Right lobe of liver (tissue), 6 donors: ENCODE results near the gene ASAP3. TPM values are rescaled to one million over a fixed set of nuclear protein-coding genes. Genes with fewer than 3 reads are reported as not detected.
"Not testable (repeated sequence)": the region's sequence is repeated elsewhere in the genome, so short reads cannot be mapped to it uniquely, and the experiment has no call there.

Experiments
- ATAC-seq, 4 donors: fragments of 200-7000 bp; cut with Tn5 transposase; one replicate each; pipeline ENCODE4 v1.9.1; 2020; ENCODE audit warnings: mild to moderate bottlenecking in 4 of 4, moderate library complexity in 4 of 4
- DNase-seq, 3 donors: peaks; one replicate each; pipeline ENCODE4 v3.0.0-alpha.2; 2020
- H3K27ac ChIP-seq, 3 donors: fragments of 200-600 bp; one replicate each; pipeline ENCODE4 v1.8.0; 2022
- H3K27me3 ChIP-seq, 2 donors: fragments of 200-600 bp; one replicate each; pipeline ENCODE4 v1.8.0; 2022
- H3K36me3 ChIP-seq, 4 donors: fragments of 200-600 bp; sonication (generic) in 1 of 4; one replicate each; pipeline versions ENCODE4 v1.5.1 to v1.8.0; 2017 to 2022; ENCODE audit warnings: control low read depth in 1 of 4
- H3K4me1 ChIP-seq, 4 donors: fragments of 200-600 bp; sonication (generic) in 1 of 4; one replicate each; pipeline versions ENCODE4 v1.5.1 to v1.8.0; 2017 to 2022; ENCODE audit warnings: control low read depth in 1 of 4
- H3K4me3 ChIP-seq, 3 donors: fragments of 200-600 bp; one replicate each; pipeline ENCODE4 v1.8.0; 2022
- H3K9me3 ChIP-seq, 4 donors: fragments of 200-600 bp; sonication (generic) in 1 of 4; one replicate each; pipeline versions ENCODE4 v1.5.1 to v1.8.0; 2017 to 2022; ENCODE audit warnings: control low read depth in 1 of 4
- CTCF ChIP-seq, 4 donors: fragments of 200-600 bp in 3 of 4; fragments of 450-650 bp in 1 of 4; IDR thresholded peaks; one replicate each; pipeline versions ENCODE4 v1.5.1 to v1.8.0; 2016 to 2022; ENCODE audit warnings: antibody characterized with exemption in 4 of 4, mild to moderate bottlenecking in 2 of 4
- POLR2A ChIP-seq: fragments of 450-650 bp; IDR thresholded peaks from one replicate; pipeline ENCODE4 v1.6.1; 2017; ENCODE audit warnings: antibody characterized with exemption, mild to moderate bottlenecking
- WGBS: methylation state at CpG from one replicate; pipeline ENCODE4 v1.1.6; 2018; ENCODE audit warnings: low coverage, low lambda C conversion rate; ENCODE audit not compliant: insufficient coverage; ENCODE audit errors: missing lambda C conversion rate; 5-methylcytosine and 5-hydroxymethylcytosine counted together
- intact Hi-C, 2 donors: fragments of 100-400 bp; cut with DNase I; formaldehyde crosslinking; loops; one replicate each; pipeline versions ENCODE4 v1.11.2 to v1.14.1; 2022
- total RNA-seq, 6 experiments: library from RNA; depleted of rRNA in 2 of 6; stranded (reverse); fragments of >200 nt in 2 of 6; fragmentation: NEBNext Ultra II Directional in 3 of 6; extraction: Animal tissue kit (Norgen Biotek cat#: 25700) in 3 of 6; gene quantifications; one replicate each; pipeline versions ENCODE4 v1.1.0 to v1.2.4, GENCODE V29; 2016 to 2023
- donor health status: DM: no; HTN: yes; CAD: no.
- donor health status: DM: no; HTN: no; CAD: no.
- donor health status: DM: no; HTN: no; CAD: no.
- donor health status: DM: no; HTN: yes; CAD: no.
- donor health status: DM: no; HTN: yes; CAD: no.

ASAP3 gene
- total RNA-seq, 6 experiments from 2014 or later: 12.3 to 22.1 (median 16.6) TPM

DNA sequence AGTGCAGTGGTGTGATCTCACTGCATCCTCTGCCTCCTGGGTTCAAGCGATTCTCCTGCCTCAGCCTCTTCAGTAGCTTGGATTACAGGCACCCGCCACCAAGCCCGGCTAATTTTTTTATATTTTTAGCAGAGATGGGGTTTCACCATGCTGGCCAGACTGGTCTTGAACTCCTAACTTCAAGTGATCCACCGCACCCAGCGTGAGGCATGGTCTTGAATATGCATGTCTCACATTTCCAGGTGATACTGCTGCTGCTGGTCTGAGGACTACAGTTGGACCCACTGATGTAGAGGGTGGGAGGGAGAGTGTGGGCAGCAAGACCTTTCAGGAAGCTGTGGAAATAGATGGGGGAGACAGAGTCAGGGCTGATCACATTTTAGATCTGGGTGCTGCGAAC lies 21.9 kb upstream of the ASAP3 start:
- Histone ChIP-seq H3K4me1 (no peaks in the 10 kb centered on the region), H3K27me3 (no peaks in the 10 kb centered on the region), H3K9me3 (no peaks in the 10 kb centered on the region), H3K36me3 (no peaks in the 10 kb centered on the region), H3K4me3 (no peak overlapping the region), H3K27ac (no peak overlapping the region)
- ATAC-seq (no peak), DNase-seq (peak in 1 of 3 donors; percentile 15)
- TF ChIP-seq POLR2A: no peak
- no peak for TF ChIP-seq CTCF (IDR thresholded peaks at IDR 0.05)
- intact Hi-C loops: no loop called here
- WGBS: 97% methylated on average over 3 of the region's 6 CpGs

DNA sequence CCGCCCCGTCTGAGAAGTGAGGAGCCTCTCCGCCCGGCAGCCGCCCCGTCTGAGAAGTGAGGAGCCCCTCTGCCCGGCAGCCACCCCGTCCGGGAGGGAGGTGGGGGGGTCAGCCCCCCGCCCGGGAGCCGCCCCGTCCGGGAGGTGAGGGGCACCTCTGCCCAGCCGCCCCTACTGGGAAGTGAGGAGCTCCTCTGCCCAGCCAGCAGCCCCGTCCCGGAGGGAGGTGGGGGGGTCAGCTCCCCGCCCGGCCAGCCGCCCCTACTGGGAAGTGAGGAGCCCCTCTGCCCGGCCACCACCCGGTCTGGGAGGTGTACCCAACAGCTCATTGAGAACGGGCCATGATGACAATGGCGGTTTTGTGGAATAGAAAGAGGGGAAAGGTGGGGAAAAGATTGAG lies 20.2 kb upstream of the ASAP3 start:
- H3K4me3 ChIP-seq, H3K27me3 ChIP-seq, intact Hi-C loops, H3K9me3 ChIP-seq, H3K4me1 ChIP-seq, H3K27ac ChIP-seq, ATAC-seq, H3K36me3 ChIP-seq: not testable (repeated sequence)
- DNase-seq: peak in 1 of 3 donors; percentile 14
- WGBS: 80% methylated on average over 1 of the region's 24 CpGs

GRCh38 chr1:23502951-23503350 lies 19.0 kb upstream of the ASAP3 start:
- no peak for DNase-seq
- no peak for TF ChIP-seq CTCF (IDR thresholded peaks at IDR 0.05)
- no peak for TF ChIP-seq POLR2A
- ATAC-seq: no peak
- H3K4me3 ChIP-seq: no peak overlapping the region
- intact Hi-C loops: no loop called here
- no peaks in the 10 kb centered on the region for H3K9me3 ChIP-seq
- no peaks in the 10 kb centered on the region for H3K27me3 ChIP-seq
- WGBS: 80% methylated on average over 6 of the region's 6 CpGs
- H3K36me3 ChIP-seq: no peaks in the 10 kb centered on the region
- H3K27ac ChIP-seq: no peak overlapping the region
- H3K4me1 ChIP-seq: no peaks in the 10 kb centered on the region

- WGBS: 57% methylated on average over 2 of the region's 2 CpGs
- Histone ChIP-seq H3K4me3 (no peak overlapping the region), H3K27ac (no peak overlapping the region), H3K27me3 (no peaks in the 10 kb centered on the region), H3K36me3 (no peaks in the 10 kb centered on the region), H3K4me1 (peaks cover 0 to 8% (median 0%) of the 10 kb centered on the region in 4 donors), H3K9me3 (no peaks in the 10 kb centered on the region)
- DNase-seq: no peak
- TF ChIP-seq POLR2A (no peak), CTCF (IDR thresholded peaks at IDR 0.05) (no peak)
- no peak for ATAC-seq
- intact Hi-C loops: no loop called here
Observed at GRCh38 chr1:23500466-23500865, 16.5 kb upstream of the ASAP3 start.

- ATAC-seq: peak; percentile 46 to 68 (median 64)
- DNase-seq: no peak
- intact Hi-C loops: no loop called here
- peaks cover 0 to 8% (median 0%) of the 10 kb centered on the region in 4 donors for H3K4me1 ChIP-seq
- H3K9me3 ChIP-seq: no peaks in the 10 kb centered on the region
- no peaks in the 10 kb centered on the region for H3K27me3 ChIP-seq
- no peak overlapping the region for H3K4me3 ChIP-seq
- H3K27ac ChIP-seq: no peak overlapping the region
- no peak for TF ChIP-seq CTCF (IDR thresholded peaks at IDR 0.05)
- no peak for TF ChIP-seq POLR2A
- H3K36me3 ChIP-seq: no peaks in the 10 kb centered on the region
- 65% methylated on average over 3 of the region's 3 CpGs for WGBS
Observed at GRCh38 chr1:23497777-23498439, 13.9 kb upstream of the ASAP3 start.
